ENCODE results near the gene ETF1.

The ETF1 gene

GRCh38 chr5:138504799-138505198, 38.2 kb downstream of the ETF1 start:
- H3K4me3 ChIP-seq (replicated peaks; ENCODE audit: low read depth, low read length): no peak overlapping the region
- DNase-seq (ENCODE audit: low read depth): peak; percentile 31
- TF ChIP-seq, protein P1, sequence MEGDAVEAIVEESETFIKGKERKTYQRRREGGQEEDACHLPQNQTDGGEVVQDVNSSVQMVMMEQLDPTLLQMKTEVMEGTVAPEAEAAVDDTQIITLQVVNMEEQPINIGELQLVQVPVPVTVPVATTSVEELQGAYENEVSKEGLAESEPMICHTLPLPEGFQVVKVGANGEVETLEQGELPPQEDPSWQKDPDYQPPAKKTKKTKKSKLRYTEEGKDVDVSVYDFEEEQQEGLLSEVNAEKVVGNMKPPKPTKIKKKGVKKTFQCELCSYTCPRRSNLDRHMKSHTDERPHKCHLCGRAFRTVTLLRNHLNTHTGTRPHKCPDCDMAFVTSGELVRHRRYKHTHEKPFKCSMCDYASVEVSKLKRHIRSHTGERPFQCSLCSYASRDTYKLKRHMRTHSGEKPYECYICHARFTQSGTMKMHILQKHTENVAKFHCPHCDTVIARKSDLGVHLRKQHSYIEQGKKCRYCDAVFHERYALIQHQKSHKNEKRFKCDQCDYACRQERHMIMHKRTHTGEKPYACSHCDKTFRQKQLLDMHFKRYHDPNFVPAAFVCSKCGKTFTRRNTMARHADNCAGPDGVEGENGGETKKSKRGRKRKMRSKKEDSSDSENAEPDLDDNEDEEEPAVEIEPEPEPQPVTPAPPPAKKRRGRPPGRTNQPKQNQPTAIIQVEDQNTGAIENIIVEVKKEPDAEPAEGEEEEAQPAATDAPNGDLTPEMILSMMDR (IDR thresholded peaks at IDR 0.05; ENCODE audit: low read length, missing control alignments): no peak

- DNase-seq (ENCODE audit: low read depth): peak; percentile 81
- no peak overlapping the region for H3K4me3 ChIP-seq (replicated peaks; ENCODE audit: low read depth, low read length)
- TF ChIP-seq, protein P1 (IDR thresholded peaks at IDR 0.05; ENCODE audit: low read length, missing control alignments): peak; percentile 87
Observed at GRCh38 chr5:138503487-138504270, 39.4 kb downstream of the ETF1 start.

- TF ChIP-seq, protein P1 (IDR thresholded peaks at IDR 0.05; ENCODE audit: low read length, missing control alignments): no peak
- no peak for DNase-seq (ENCODE audit: low read depth)
- H3K4me3 ChIP-seq (replicated peaks; ENCODE audit: low read depth, low read length): no peak overlapping the region
Observed at GRCh38 chr5:138502521-138502920, 40.5 kb downstream of the ETF1 start.

- TF ChIP-seq, protein P1 (IDR thresholded peaks at IDR 0.05; ENCODE audit: low read length, missing control alignments): no peak
- no peak for DNase-seq (ENCODE audit: low read depth)
Observed at GRCh38 chr5:138502121-138502520, 40.9 kb downstream of the ETF1 start.

DNA sequence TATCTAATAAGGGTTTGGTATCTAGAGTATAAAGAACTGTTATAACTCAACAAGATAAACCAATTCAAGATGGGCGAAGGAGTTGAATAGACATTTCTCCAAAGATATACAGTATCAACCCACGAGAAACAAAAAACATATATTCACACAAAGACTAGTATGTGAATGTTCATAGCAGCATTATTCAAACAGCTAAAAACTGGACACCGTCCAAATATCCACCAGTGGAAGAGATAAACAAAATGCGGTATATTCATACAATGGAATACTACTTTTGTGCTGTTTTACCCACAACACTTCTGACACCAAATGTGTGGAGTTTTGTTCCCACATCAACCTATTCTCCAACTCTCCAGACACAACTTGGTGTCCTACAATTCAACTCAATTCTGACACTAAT, 44.7 kb downstream of the ETF1 start:
- TF ChIP-seq, protein P1 (IDR thresholded peaks at IDR 0.05; ENCODE audit: low read length, missing control alignments): no peak
- DNase-seq (ENCODE audit: low read depth): no peak

More at GRCh38 chr5:138502121-138502520, 40.9 kb downstream of the ETF1 start:
- no peak overlapping the region for H3K4me3 ChIP-seq (replicated peaks; ENCODE audit: low read depth, low read length)

DNA sequence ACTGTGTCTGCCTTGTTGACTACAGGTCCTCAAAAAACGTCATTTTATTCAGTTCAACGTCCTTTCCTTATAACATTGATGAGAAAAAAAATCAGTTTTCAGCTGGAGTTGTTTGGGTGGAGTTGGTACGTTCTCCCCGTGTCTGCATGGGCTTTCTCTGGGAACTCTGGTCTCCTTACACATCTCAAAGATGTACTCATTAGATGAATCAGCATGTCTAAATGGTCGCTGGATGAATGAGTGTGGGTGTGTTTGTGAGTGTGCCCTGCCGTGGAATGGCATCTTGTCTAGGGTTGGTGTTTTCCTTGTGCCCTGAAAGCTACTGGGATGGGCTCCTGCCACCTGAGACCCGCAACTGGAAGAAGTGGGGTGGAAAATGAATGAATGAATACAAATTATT, 47.7 kb downstream of the ETF1 start:
- H3K4me3 ChIP-seq (replicated peaks; ENCODE audit: low read depth, low read length): no peak overlapping the region
- no peak for DNase-seq (ENCODE audit: low read depth)
- TF ChIP-seq, protein P1 (IDR thresholded peaks at IDR 0.05; ENCODE audit: low read length, missing control alignments): no peak

More for the DNA sequence above, 44.7 kb downstream of the ETF1 start:
- H3K4me3 ChIP-seq (replicated peaks; ENCODE audit: low read depth, low read length): no peak overlapping the region
